Measurements from ENCODE around the gene ENPP6. TPM values are rescaled to one million over a fixed set of nuclear protein-coding genes. Genes with fewer than 3 reads are reported as not detected.

Gene ENPP6
- total and polyA plus RNA-seq, 2 donors (not counting 3 experiments of a cell fraction or from before 2014, with no cell fraction given), result not detected

DNA sequence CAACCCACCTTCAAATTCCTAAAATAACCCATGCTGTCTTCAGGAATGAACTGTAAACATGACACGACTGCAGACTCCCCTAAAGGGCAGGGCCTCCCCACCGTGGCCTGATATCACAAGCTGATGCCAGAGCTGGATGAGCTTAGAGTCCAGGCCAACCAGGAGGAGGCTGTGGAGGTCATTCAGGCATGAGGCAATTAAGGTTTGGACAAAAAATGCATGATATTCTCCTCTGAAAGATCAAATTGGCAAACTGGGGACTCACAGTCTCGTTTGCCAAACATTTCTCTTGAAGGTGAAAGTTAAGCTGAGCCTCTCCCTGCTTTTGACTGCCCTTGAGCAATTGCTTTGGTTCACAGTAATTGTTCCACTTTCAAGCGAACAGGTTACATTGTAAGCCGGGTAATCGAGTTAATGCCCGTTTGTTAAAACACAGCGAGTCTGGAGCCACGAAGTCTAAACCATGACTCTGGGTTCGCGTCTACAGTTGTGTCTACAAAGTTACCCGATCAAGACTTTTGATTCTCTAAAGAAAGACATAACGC, 105.6 kb downstream of the ENPP6 start:
- DNase-seq (ENCODE audit: low read depth, low spot score), result no peak
- POLR2A ChIA-PET, result no interaction called here
- TF ChIP-seq MYC (IDR thresholded peaks at IDR 0.05; ENCODE audit: low read depth, low read length) (no peak), POLR2A (IDR thresholded peaks at IDR 0.05; ENCODE audit: low read depth, low read length) (no peak), FOS (IDR thresholded peaks at IDR 0.05; ENCODE audit: borderline replicate concordance, insufficient read depth, low read length) (no peak), POLR2AphosphoS5 (IDR thresholded peaks at IDR 0.05; ENCODE audit: insufficient read depth, low read depth, low read length) (no peak), GATA2 (IDR thresholded peaks at IDR 0.05; ENCODE audit: insufficient read depth, insufficient read length, low read depth, low read length) (no peak)
- TF ChIP-seq, protein P1, sequence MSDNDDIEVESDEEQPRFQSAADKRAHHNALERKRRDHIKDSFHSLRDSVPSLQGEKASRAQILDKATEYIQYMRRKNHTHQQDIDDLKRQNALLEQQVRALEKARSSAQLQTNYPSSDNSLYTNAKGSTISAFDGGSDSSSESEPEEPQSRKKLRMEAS (IDR thresholded peaks at IDR 0.05; ENCODE audit: insufficient read depth, insufficient read length), result no peak
- Histone ChIP-seq H2AFZ (ENCODE audit: low read depth, low read length) (no peak overlapping the region), H3K27ac (ENCODE audit: insufficient read depth, low read depth, low read length) (no peak overlapping the region), H3K9ac (replicated peaks; ENCODE audit: extremely low read depth, insufficient read depth, low read length) (no peak overlapping the region), H3K79me2 (ENCODE audit: control insufficient read depth, insufficient read depth, low read length) (no peaks in the 10 kb centered on the region), H4K20me1 (replicated peaks; ENCODE audit: control insufficient read depth, extremely low read depth, insufficient read depth, low read length) (no peaks in the 10 kb centered on the region), H3K9me1 (replicated peaks; ENCODE audit: control insufficient read depth, extremely low read depth, insufficient read depth, low read length) (no peaks in the 10 kb centered on the region), H3K4me3 (replicated peaks in 1 of 3; ENCODE audit: insufficient read depth in 1 of 3, low read depth in 1 of 3, low read length in 3 of 3) (no peak overlapping the region), H3K4me1 (ENCODE audit: control insufficient read depth, extremely low read depth, insufficient read depth, low read length) (no peaks in the 10 kb centered on the region), H3K4me2 (ENCODE audit: insufficient read depth, low read length) (no peak overlapping the region), H3K27me3 (ENCODE audit: control insufficient read depth in 2 of 2, insufficient read depth in 2 of 2, low read length in 2 of 2) (no peaks in the 10 kb centered on the region), H3K9me3 (replicated peaks; ENCODE audit: control insufficient read depth, insufficient read depth, low read length) (no peaks in the 10 kb centered on the region), H3K36me3 (ENCODE audit: control insufficient read depth in 2 of 2, extremely low read depth in 1 of 2, insufficient read depth in 2 of 2, low read length in 2 of 2) (no peaks in the 10 kb centered on the region)
- no peak for FAIRE-seq
- BruUV-seq (replicated peaks), result no TSS peak
- dilution Hi-C loops (cut with MboI; ENCODE audit: extremely low pct_ligation_motif_present, low sequenced_read_pairs) (no loop called here), intact Hi-C loops (cut with micrococcal nuclease) (no loop called here)
- CTCF ChIA-PET, result no interaction called here

- no peaks in the 10 kb centered on the region for H3K9me1 ChIP-seq (replicated peaks; ENCODE audit: control insufficient read depth, extremely low read depth, insufficient read depth, low read length)
- H3K79me2 ChIP-seq (ENCODE audit: control insufficient read depth, insufficient read depth, low read length), result no peaks in the 10 kb centered on the region
- H3K27ac ChIP-seq (ENCODE audit: insufficient read depth, low read depth, low read length), result no peak overlapping the region
- TF ChIP-seq CTCF (IDR thresholded peaks at IDR 0.05; ENCODE audit: extremely low read depth in 1 of 2, insufficient read depth in 1 of 2, low read depth in 1 of 2, low read length in 2 of 2), result no peak
- no peak for TF ChIP-seq JUN (IDR thresholded peaks at IDR 0.05; ENCODE audit: borderline replicate concordance, insufficient read depth, insufficient read length, low read depth)
- no peak for TF ChIP-seq GATA2 (IDR thresholded peaks at IDR 0.05; ENCODE audit: insufficient read depth, insufficient read length, low read depth, low read length)
- TF ChIP-seq, protein P1 (IDR thresholded peaks at IDR 0.05; ENCODE audit: insufficient read depth, insufficient read length), result no peak
- H3K4me3 ChIP-seq (replicated peaks in 1 of 3; ENCODE audit: insufficient read depth in 1 of 3, low read depth in 1 of 3, low read length in 3 of 3), result no peak overlapping the region
- POLR2A ChIA-PET, result no interaction called here
- no peaks in the 10 kb centered on the region for H3K4me1 ChIP-seq (ENCODE audit: control insufficient read depth, extremely low read depth, insufficient read depth, low read length)
- FAIRE-seq (no peak), DNase-seq (ENCODE audit: low read depth, low spot score) (no peak)
- H3K9me3 ChIP-seq (replicated peaks; ENCODE audit: control insufficient read depth, insufficient read depth, low read length), result no peaks in the 10 kb centered on the region
- H3K27me3 ChIP-seq (ENCODE audit: control insufficient read depth in 2 of 2, insufficient read depth in 2 of 2, low read length in 2 of 2), result no peaks in the 10 kb centered on the region
- CTCF ChIA-PET, result no interaction called here
- H4K20me1 ChIP-seq (replicated peaks; ENCODE audit: control insufficient read depth, extremely low read depth, insufficient read depth, low read length), result no peaks in the 10 kb centered on the region
- dilution Hi-C loops (cut with MboI; ENCODE audit: extremely low pct_ligation_motif_present, low sequenced_read_pairs), result no loop called here
- no peaks in the 10 kb centered on the region for H3K36me3 ChIP-seq (ENCODE audit: control insufficient read depth in 2 of 2, extremely low read depth in 1 of 2, insufficient read depth in 2 of 2, low read length in 2 of 2)
- no peak overlapping the region for H2AFZ ChIP-seq (ENCODE audit: low read depth, low read length)
- no TSS peak for BruUV-seq (replicated peaks)
- intact Hi-C loops (cut with micrococcal nuclease), result no loop called here
- no peak overlapping the region for H3K9ac ChIP-seq (replicated peaks; ENCODE audit: extremely low read depth, insufficient read depth, low read length)
- H3K4me2 ChIP-seq (ENCODE audit: insufficient read depth, low read length), result no peak overlapping the region
These were observed 106.3 kb downstream of the ENPP6 start for GRCh38 chr4:184111233-184111832.

Measured in endothelial cell of umbilical vein (primary cell).